Measurements from ENCODE around the gene APAF1.

DNA sequence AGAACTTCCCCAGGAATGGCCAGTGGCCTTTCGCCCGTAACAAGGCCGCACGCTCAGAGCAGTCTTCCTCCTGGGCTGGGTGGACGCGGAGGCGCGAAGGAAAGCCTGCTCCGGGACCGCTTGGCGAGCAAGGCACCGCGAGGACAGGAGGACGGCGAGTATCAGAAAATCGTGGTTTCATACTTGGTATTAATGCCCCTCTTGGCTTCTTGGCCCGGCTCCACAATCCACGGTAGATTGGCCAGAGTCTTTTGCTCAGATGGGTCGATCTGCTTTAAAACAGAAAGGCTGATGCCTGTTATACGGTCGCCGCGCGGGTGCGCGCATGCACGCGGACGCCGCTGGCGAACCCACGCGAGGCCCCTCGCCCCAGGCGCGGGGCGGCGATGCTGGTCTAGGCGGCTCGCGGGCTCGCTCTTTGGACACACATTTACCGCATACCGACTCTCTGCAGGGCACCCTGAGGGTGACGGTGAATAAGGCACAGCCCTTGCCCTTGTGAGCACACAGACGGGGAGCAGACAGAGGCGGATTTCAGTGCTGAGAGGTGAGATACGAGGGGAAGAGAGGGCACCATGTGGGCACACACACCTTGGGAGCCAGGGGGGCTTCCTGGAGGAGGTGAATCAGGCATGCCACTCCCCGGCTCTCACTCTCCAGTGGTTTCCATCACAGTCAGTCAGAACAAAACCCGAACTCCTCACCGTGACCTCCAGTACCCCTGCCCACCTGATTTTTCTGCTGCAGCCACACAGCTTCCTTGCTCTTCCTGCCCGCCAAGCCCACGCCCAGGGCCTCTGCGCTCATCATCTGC is 100.7 kb downstream of the APAF1 start:
- TF ChIP-seq, protein P1, sequence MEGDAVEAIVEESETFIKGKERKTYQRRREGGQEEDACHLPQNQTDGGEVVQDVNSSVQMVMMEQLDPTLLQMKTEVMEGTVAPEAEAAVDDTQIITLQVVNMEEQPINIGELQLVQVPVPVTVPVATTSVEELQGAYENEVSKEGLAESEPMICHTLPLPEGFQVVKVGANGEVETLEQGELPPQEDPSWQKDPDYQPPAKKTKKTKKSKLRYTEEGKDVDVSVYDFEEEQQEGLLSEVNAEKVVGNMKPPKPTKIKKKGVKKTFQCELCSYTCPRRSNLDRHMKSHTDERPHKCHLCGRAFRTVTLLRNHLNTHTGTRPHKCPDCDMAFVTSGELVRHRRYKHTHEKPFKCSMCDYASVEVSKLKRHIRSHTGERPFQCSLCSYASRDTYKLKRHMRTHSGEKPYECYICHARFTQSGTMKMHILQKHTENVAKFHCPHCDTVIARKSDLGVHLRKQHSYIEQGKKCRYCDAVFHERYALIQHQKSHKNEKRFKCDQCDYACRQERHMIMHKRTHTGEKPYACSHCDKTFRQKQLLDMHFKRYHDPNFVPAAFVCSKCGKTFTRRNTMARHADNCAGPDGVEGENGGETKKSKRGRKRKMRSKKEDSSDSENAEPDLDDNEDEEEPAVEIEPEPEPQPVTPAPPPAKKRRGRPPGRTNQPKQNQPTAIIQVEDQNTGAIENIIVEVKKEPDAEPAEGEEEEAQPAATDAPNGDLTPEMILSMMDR (IDR thresholded peaks at IDR 0.05), result no peak
- TF ChIP-seq EP300 (IDR thresholded peaks at IDR 0.05) (no peak), POLR2AphosphoS5 (IDR thresholded peaks at IDR 0.05) (no peak), POLR2A (IDR thresholded peaks at IDR 0.05) (no peak)

Data from gastroesophageal sphincter (tissue), 3 donors.